ENCODE results near the gene SMIM20.
A peak's percentile ranks its signal among the peaks of the same experiment; 100 is the strongest.

Gene SMIM20

DNA sequence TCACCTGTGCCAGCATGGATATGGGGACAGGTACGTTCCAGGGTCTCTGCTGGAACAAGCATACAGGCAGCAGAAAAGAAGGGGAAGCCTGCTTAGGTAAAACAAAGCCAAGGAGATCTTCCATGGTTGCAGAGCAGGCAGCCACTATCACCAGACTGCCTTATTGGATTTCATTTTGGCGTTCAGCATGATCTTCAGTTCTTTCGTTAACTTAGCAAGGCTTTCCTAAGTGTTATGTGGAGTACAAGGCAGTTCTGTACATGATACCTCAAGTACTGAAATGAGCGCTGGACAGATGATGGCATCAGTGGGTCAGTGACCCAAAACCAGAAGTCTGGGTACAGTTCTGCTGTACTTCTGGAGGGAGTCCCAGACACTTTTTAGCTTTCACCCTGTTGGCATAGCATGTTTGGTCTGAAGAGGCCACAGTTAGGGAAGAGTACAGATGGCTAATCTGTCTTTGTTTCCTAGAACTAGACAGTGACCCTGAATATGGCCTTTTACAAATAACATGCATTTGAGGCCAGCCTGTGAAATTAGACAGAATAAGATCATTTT, 8.9 kb downstream of the SMIM20 start:
- DNase-seq (ENCODE audit: extremely low spot score, insufficient read length, low read depth): no peak
- no peak for FAIRE-seq

DNA sequence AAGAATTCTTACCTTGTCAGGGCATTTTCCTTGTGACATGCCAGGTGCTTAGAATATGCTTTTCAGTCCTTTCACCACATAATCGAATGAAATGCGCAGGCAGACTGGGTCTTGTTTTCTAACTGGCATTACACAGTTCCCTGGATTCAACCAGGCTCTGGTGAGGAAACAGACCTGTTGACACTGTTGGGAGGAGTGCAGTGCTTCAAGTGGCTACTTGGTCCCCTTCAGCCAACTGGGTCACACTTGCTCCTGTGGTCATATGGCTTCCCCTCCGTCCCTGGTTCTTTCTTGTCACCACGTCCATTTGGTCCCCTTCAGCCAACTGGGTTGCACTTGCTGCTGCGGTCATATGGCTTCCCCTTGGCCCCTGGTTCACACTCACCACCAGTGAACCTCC, 9.7 kb downstream of the SMIM20 start:
- DNase-seq (ENCODE audit: extremely low spot score, insufficient read length, low read depth): no peak
- no peak for FAIRE-seq

DNA sequence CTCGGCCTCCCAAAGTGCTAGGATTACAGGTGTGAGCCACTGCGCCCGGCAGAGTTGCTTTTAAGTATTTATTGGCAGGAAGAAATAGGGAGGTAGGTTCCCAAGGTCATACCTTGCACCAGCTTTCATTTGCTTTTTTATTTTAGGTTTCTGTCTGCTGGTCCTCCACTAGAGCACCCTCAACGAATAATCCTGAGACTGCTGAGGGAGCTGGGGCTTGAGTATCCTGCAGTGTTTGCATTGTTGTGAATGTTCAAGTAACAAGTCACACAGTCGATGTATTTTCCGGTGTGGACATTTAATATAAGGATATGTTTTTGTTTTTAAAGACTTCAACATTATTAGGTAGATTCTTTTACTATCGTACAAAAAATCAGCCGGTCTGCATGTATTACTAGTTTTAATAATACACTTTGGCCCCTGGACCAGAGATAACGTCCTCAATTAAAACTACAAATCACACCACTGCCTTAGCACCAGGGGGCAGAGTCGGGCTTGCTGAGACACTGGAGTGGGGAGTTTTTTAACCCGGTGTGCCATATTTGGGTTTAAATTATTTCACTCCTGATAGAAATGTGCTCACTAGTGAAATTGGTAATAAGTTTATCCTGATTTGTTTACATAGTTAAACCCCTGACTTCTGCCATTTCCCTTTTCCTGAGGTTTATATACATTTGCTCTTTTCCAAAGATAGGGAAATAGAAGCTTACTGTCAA, 11.6 kb downstream of the SMIM20 start:
- FAIRE-seq: peak; percentile 73
- DNase-seq (ENCODE audit: extremely low spot score, insufficient read length, low read depth): peak; percentile 20

DNA sequence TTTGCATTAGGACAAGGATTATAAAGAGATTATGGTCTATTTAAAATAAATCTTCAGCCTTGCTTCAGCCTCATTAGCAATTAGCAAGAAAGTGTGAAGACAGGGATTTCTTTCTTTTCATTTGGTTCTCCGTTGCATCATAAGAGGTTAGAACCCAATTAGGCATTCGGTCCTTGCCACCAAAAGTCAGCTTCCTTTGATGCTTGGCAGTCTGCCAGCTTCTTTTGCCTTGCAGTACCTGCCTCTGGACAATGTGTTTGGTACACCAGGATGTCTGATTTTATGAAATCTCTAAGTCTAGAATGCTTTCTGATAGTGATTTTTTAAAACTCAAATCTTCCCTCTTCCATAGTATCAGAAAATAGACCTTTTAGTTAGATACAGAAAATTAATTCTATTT, 12.4 kb downstream of the SMIM20 start:
- no peak for DNase-seq (ENCODE audit: extremely low spot score, insufficient read length, low read depth)
- no peak for FAIRE-seq

DNA sequence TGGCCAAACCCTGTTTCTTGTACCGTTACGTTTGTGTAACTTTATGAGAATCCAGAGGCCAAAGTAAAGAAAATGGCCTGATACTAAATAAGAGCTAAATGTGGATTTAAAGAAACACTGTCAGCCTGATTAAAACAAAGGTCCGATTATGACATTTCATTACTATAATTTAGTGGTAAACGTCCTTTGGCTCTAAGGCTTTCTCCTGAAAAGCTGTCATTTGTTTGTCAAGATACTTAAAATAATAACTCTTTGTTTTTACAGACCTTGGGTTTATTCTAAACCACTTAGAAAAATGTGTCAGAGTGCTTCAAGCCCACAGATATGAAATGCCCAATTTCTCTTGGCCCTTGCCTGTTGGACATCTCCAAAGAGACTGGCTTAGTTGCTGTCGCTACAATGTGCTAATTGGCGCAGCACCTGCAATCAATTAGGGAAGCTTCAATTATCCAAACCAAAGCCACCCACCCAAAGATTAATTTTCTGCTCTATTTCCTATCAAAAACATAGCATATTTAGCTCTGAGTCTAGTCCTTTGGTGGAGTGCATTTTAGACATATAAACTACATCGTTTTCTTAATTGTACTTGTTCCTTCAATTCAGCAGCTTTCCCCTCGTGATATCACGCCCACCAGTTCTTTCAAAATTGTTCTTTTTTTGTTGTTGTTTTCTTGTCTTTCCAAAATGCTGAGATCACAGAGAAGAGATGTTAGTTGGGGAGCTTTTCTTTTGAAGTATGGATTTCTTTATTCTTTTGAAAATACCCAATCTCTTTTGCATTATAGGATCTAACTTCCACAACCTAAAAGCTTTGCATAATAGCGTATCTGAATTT, 13.6 kb downstream of the SMIM20 start:
- FAIRE-seq (no peak), DNase-seq (ENCODE audit: extremely low spot score, insufficient read length, low read depth) (no peak)

DNA sequence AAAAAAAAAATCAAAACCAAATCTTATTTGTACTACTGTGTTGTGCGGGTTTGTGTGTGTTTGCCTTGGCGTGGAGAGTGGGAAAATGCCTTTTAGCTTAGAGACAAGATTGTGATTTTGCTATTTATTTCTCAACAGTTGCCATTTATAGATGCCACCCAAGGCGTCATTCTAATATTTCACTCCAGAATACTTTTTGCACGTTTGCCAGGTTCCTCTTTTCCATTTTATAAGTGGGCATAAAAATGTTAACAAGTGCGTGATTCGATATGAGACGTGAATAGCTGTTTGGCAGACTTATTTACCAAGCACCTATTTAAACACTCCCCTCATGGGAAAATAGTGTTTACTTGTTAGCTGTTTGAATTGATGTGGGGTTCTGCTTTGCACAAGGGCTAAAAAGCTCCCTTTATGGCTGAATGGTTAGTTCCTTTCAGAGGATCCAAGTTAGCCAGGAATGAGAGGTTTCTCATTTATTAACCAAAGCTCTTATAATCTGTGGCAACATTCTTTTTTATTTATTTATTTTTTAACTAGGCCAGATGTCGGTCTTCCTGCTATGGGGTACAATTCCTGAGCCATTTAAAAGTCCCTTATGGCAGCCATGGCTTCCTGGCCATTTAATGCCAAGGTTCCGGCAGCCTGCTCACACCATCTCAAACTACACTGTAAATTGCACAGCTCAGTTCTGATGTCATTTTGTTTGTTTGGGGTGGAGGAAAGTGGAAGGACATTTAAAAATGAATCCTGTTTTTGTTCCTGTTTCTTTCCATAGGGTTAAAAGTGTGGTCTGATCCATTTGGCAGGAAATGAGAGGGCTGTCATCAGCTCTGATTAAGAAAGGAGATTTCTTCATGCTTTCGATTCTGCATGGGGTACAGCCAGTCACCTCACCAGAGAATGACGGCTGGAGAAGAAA, 14.6 kb downstream of the SMIM20 start:
- FAIRE-seq: no peak
- no peak for DNase-seq (ENCODE audit: extremely low spot score, insufficient read length, low read depth)

- DNase-seq (ENCODE audit: extremely low spot score, insufficient read length, low read depth): no peak
- no peak for FAIRE-seq
Observed at GRCh38 chr4:25929298-25929686, 15.3 kb downstream of the SMIM20 start.

GRCh38 chr4:25930731-25931354, 16.8 kb downstream of the SMIM20 start:
- DNase-seq (ENCODE audit: extremely low spot score, insufficient read length, low read depth) (no peak), FAIRE-seq (no peak)

DNA sequence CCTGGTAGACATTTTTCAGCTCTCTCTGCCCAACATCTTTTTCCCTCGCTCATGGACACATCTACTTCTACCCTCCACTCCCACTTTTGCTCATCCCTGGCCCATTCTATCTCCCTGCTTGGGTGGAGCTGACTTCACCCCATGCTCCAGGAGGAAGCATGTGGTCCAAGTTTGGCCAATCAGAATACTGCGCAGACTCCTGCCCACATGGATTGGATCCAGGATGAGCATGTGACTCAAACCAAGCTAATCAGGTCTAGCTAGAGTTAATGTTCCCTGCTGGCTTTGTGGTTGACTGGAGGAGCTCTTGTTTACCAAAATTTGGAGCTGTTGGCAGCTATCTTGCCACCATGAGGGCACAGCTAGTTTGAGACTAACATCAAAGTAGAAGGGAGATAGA, 22.7 kb downstream of the SMIM20 start:
- DNase-seq (ENCODE audit: extremely low spot score, insufficient read length, low read depth) (no peak), FAIRE-seq (no peak)

GRCh38 chr4:25937801-25938200, 23.8 kb downstream of the SMIM20 start:
- no peak for FAIRE-seq
- no peak for DNase-seq (ENCODE audit: extremely low spot score, insufficient read length, low read depth)

- FAIRE-seq: no peak
- no peak for DNase-seq (ENCODE audit: extremely low spot score, insufficient read length, low read depth)
Observed at GRCh38 chr4:25938366-25938765, 24.3 kb downstream of the SMIM20 start.

GRCh38 chr4:25938787-25939186, 24.8 kb downstream of the SMIM20 start:
- FAIRE-seq: peak; percentile 79
- peak; percentile 17 for DNase-seq (ENCODE audit: extremely low spot score, insufficient read length, low read depth)

GRCh38 chr4:25939330-25939729, 25.3 kb downstream of the SMIM20 start:
- no peak for FAIRE-seq
- no peak for DNase-seq (ENCODE audit: extremely low spot score, insufficient read length, low read depth)

DNA sequence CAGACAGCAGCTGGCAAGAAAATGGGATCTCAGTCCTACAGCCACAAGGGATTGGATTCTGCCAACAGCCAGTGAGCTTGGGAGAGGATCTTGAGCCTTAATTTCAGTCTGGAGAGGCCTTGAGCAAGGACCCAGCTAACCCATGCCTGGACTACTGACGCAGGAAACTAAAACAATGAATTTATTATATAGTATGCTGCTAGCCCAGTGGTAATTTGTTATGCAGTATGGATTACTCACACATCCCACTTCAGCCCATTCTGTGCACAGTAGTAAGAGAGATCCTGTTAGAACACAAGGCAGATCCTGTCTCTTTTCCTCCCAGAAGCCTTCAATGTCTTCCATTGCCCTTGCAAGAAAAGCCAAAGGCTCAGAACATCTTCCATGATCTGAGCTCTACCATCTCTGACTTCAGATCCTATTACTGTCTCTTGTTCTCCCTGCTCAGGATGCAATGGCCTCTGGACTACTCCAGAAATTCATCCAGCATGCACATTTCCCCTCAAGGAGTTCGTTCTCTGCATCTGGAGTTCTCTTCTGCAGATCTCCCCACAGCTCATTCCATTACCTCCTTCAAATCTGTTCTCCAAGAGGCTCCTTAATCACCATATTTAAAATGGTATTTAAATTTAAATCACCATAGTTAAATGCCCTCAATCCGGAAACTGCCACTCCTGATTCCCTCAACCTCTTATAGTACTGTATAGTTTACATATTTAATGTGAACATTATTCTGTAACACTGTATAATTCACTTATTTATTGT, 27.6 kb downstream of the SMIM20 start:
- FAIRE-seq: no peak
- DNase-seq (ENCODE audit: extremely low spot score, insufficient read length, low read depth): no peak

DNA sequence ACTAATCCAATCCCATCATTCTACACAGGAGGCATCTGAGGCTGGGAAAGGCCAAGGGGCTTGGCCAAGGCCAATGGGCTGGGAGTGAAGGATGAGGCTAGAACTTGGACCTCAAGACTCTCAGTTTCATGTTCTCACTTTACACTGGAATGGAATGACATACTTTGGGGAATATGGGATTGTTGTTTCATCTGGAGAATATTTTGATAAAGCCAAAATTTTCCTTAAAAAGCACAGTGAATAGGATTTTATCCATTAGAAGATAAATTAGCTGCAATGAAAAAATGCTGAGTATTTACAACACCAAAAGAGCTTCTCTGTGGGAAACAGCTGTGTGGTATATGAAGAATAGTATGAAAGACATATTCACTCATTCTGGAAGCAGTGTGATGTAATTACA, 29.3 kb downstream of the SMIM20 start:
- no peak for FAIRE-seq
- no peak for DNase-seq (ENCODE audit: extremely low spot score, insufficient read length, low read depth)

DNA sequence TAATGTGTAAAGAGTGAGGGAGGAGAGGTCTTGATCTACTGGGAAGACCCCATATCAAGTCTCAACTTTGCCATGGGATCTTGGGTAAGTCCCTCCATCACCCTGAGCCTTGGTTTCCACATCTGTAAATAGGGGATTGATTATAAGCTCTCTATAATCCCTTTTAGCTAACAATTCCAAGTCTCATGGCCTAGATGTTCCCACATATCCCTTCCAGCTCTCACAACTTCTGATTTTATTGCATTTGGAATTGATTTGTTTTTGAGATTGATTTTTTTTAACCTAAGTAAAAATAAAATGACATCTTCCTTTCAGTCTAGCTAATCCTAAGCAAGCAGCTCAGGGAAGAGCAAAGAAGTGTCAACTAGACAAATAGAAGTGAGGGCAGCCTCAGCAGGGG, 29.8 kb downstream of the SMIM20 start:
- no peak for DNase-seq (ENCODE audit: extremely low spot score, insufficient read length, low read depth)
- FAIRE-seq: no peak

DNA sequence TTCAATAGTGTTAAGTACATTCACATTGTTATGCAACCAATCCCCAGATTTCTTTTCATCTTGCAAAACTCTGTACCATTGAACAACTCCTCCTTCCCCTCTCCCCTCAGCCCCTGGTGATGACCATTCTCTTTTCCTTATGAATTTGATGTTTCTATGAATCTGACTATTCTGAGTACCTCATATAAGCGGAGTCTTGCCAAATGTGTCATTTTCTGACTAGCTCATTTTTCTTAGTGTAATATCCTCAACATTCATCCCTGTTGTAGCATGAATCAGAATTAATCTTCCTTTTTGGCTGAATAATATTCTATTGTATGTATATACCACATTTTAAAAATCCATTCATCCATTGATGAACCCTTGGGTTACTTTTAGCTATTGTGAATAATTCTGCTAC, 34.0 kb downstream of the SMIM20 start:
- DNase-seq (ENCODE audit: extremely low spot score, insufficient read length, low read depth) (no peak), FAIRE-seq (no peak)

GRCh38 chr4:25949173-25949748, 35.2 kb downstream of the SMIM20 start:
- FAIRE-seq (no peak), DNase-seq (ENCODE audit: extremely low spot score, insufficient read length, low read depth) (no peak)

- FAIRE-seq (no peak), DNase-seq (ENCODE audit: extremely low spot score, insufficient read length, low read depth) (no peak)
Observed at GRCh38 chr4:25949994-25950393, 36.0 kb downstream of the SMIM20 start.
